ENCODE measurements around the gene MTMR2. TPM values are rescaled to one million over a fixed set of nuclear protein-coding genes. Genes with fewer than 3 reads are reported as not detected.

The MTMR2 gene
- total and polyA plus RNA-seq, 2 of the 13 experiments (the other 11 are each of a cell fraction or from before 2014, with no cell fraction given), result 12.7 to 22.3 TPM

DNA sequence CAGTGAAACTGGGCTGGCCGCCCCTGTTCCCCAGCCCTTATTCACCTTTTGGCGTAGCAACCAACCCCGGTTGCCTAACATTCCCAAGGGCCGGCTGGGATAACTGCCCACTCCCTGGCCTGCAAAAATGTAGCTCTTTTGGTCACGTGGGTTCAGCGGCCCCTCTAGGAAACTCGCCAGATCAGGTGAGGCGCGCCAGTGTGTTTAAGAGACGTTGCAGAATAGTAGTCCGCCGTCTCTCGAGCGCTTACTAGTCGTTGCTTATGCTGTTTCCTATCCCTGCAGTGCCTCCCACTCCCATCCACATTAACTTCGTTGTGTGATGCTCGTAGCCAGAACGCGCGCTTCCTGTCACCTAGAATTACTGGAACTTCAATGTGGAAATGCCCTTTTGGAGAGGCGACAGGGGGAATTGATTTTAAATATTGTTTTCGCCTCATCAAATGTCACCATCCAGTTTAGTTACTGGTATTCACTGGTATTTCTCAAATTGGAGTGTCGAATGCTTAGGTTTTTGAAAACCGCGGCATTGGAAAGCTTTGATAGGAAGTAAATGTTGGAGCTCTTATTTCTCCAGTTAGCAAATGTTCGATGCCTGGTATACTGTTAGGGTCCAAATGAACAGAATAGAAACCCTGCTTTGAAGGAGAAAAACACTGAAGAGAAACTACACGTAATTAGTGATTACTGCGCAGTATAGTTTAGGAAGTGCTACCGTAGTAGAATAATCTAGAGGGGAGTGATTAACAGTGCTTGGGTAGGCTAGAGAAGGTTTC, 132.8 kb downstream of the MTMR2 start (continued):
- TF ChIP-seq ZNF605 (CRISPR knock-in tag; IDR thresholded peaks at IDR 0.05) (no peak), MYPOP (CRISPR knock-in tag; IDR thresholded peaks at IDR 0.05) (no peak), AGO1 (IDR thresholded peaks at IDR 0.05; ENCODE audit: low read depth, low read length, poor library complexity, severe bottlenecking) (no peak), ZSCAN12 (CRISPR knock-in tag; IDR thresholded peaks at IDR 0.05) (no peak), GATAD2A (CRISPR knock-in tag; IDR thresholded peaks at IDR 0.05) (no peak), KLF16 (CRISPR knock-in tag; IDR thresholded peaks at IDR 0.05) (no peak), AKAP8 (CRISPR knock-in tag; IDR thresholded peaks at IDR 0.05) (no peak), ZNF10 (CRISPR knock-in tag; IDR thresholded peaks at IDR 0.05; ENCODE audit: borderline replicate concordance, low read depth) (no peak), ZNF512 (CRISPR knock-in tag; IDR thresholded peaks at IDR 0.05) (no peak), ZBTB20 (CRISPR knock-in tag; IDR thresholded peaks at IDR 0.05; ENCODE audit: borderline replicate concordance, low read depth) (0 out of 2 replicates have a peak, but pooled peaks have one; percentile 51), ZKSCAN8 (CRISPR knock-in tag; IDR thresholded peaks at IDR 0.05; ENCODE audit: borderline replicate concordance) (no peak), IRF2 (CRISPR knock-in tag; IDR thresholded peaks at IDR 0.05) (0 out of 2 replicates have a peak, but pooled peaks have one; percentile 13), IRX3 (CRISPR knock-in tag; IDR thresholded peaks at IDR 0.05; ENCODE audit: borderline replicate concordance, low read depth) (0 out of 2 replicates have a peak, but pooled peaks have one; percentile 52), POLR2AphosphoS5 (IDR thresholded peaks at IDR 0.05; ENCODE audit: low read depth, low read length) (0 out of 2 replicates have a peak, but pooled peaks have one; percentile 27), ZNF687 (CRISPR knock-in tag; IDR thresholded peaks at IDR 0.05) (0 out of 2 replicates have a peak, but pooled peaks have one; percentile 5), ZNF766 (CRISPR knock-in tag; IDR thresholded peaks at IDR 0.05; ENCODE audit: borderline replicate concordance) (0 out of 2 replicates have a peak, but pooled peaks have one; percentile 52)
- TF ChIP-seq, protein P1, sequence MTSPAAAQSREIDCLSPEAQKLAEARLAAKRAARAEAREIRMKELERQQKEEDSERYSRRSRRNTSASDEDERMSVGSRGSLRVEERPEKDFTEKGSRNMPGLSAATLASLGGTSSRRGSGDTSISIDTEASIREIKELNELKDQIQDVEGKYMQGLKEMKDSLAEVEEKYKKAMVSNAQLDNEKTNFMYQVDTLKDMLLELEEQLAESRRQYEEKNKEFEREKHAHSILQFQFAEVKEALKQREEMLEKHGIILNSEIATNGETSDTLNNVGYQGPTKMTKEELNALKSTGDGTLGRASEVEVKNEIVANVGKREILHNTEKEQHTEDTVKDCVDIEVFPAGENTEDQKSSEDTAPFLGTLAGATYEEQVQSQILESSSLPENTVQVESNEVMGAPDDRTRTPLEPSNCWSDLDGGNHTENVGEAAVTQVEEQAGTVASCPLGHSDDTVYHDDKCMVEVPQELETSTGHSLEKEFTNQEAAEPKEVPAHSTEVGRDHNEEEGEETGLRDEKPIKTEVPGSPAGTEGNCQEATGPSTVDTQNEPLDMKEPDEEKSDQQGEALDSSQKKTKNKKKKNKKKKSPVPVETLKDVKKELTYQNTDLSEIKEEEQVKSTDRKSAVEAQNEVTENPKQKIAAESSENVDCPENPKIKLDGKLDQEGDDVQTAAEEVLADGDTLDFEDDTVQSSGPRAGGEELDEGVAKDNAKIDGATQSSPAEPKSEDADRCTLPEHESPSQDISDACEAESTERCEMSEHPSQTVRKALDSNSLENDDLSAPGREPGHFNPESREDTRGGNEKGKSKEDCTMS (CRISPR knock-in tag; conservative IDR thresholded peaks at IDR 0.05), result no peak
- TF ChIP-seq, protein P2, sequence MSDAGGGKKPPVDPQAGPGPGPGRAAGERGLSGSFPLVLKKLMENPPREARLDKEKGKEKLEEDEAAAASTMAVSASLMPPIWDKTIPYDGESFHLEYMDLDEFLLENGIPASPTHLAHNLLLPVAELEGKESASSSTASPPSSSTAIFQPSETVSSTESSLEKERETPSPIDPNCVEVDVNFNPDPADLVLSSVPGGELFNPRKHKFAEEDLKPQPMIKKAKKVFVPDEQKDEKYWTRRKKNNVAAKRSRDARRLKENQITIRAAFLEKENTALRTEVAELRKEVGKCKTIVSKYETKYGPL (CRISPR knock-in tag; IDR thresholded peaks at IDR 0.05), result 0 out of 2 replicates have a peak, but pooled peaks have one; percentile 64

Measured in HepG2 (cell line).